Measurements from ENCODE around the gene ADAM15.
A peak's percentile ranks its signal among the peaks of the same experiment; 100 is the strongest.

ADAM15 gene

GRCh38 chr1:155061381-155062150, 10.4 kb downstream of the ADAM15 start:
- peaks cover 25% of the 10 kb centered on the region for H3K36me3 ChIP-seq (ENCODE audit: control insufficient read depth, low read length)
- peaks cover 4% of the 10 kb centered on the region; the same call in 1 of the 2 replicates for H3F3A ChIP-seq (ENCODE audit: control insufficient read depth, insufficient read depth)
- peak overlapping the region; percentile 95 for H3K4me3 ChIP-seq (ENCODE audit: low read length)
- no peak overlapping the region for H3K27ac ChIP-seq (ENCODE audit: low read depth, low read length)
- H3K27me3 ChIP-seq (ENCODE audit: control insufficient read depth, low read length) = no peaks in the 10 kb centered on the region
- peaks cover 10% of the 10 kb centered on the region; the same call in 1 of the 2 replicates for H4K20me1 ChIP-seq (ENCODE audit: control insufficient read depth, insufficient read depth, low read depth, low read length)
- peaks cover 36% of the 10 kb centered on the region for H3K4me1 ChIP-seq (ENCODE audit: control insufficient read depth, low read length)
- H3K9me3 ChIP-seq (ENCODE audit: control insufficient read depth, insufficient read depth, low read length) = no peaks in the 10 kb centered on the region
- peaks cover 16% of the 10 kb centered on the region for H3K79me2 ChIP-seq (ENCODE audit: control insufficient read depth, low read length)
- peak overlapping the region; percentile 95 for H3K4me2 ChIP-seq (ENCODE audit: low read length)
- H3K9me2 ChIP-seq (replicated peaks; ENCODE audit: control insufficient read depth, low read length) = no peaks in the 10 kb centered on the region
- TF ChIP-seq EZH2phosphoT487 (IDR thresholded peaks at IDR 0.05; ENCODE audit: borderline replicate concordance, low read length) (no peak), CTCF (IDR thresholded peaks at IDR 0.05; ENCODE audit: low read depth, low read length, poor library complexity, severe bottlenecking) (peak; percentile 96)

GRCh38 chr1:155062151-155062686, 11.1 kb downstream of the ADAM15 start:
- Histone ChIP-seq H3K9me3 (ENCODE audit: control insufficient read depth, insufficient read depth, low read length) (no peaks in the 10 kb centered on the region), H3K79me2 (ENCODE audit: control insufficient read depth, low read length) (peaks cover 19% of the 10 kb centered on the region), H3K27me3 (ENCODE audit: control insufficient read depth, low read length) (no peaks in the 10 kb centered on the region), H4K20me1 (ENCODE audit: control insufficient read depth, insufficient read depth, low read depth, low read length) (peaks cover 10% of the 10 kb centered on the region; the same call in 1 of the 2 replicates), H3F3A (ENCODE audit: control insufficient read depth, insufficient read depth) (peaks cover 4% of the 10 kb centered on the region; the same call in 1 of the 2 replicates), H3K27ac (ENCODE audit: low read depth, low read length) (no peak overlapping the region), H3K36me3 (ENCODE audit: control insufficient read depth, low read length) (peaks cover 30% of the 10 kb centered on the region), H3K4me2 (ENCODE audit: low read length) (peak overlapping the region; percentile 95), H3K9me2 (replicated peaks; ENCODE audit: control insufficient read depth, low read length) (no peaks in the 10 kb centered on the region), H3K4me3 (ENCODE audit: low read length) (peak overlapping the region; percentile 95), H3K4me1 (ENCODE audit: control insufficient read depth, low read length) (peaks cover 43% of the 10 kb centered on the region)
- TF ChIP-seq EZH2phosphoT487 (IDR thresholded peaks at IDR 0.05; ENCODE audit: borderline replicate concordance, low read length) (no peak), CTCF (IDR thresholded peaks at IDR 0.05; ENCODE audit: low read depth, low read length, poor library complexity, severe bottlenecking) (no peak)

GRCh38 chr1:155062702-155063411, 11.7 kb downstream of the ADAM15 start:
- peaks cover 46% of the 10 kb centered on the region for H3K4me1 ChIP-seq (ENCODE audit: control insufficient read depth, low read length)
- H3K27ac ChIP-seq (ENCODE audit: low read depth, low read length) = no peak overlapping the region
- no peaks in the 10 kb centered on the region for H3K9me3 ChIP-seq (ENCODE audit: control insufficient read depth, insufficient read depth, low read length)
- peak overlapping the region; percentile 95 for H3K4me3 ChIP-seq (ENCODE audit: low read length)
- H3K79me2 ChIP-seq (ENCODE audit: control insufficient read depth, low read length) = peaks cover 19% of the 10 kb centered on the region
- no peaks in the 10 kb centered on the region for H3K9me2 ChIP-seq (replicated peaks; ENCODE audit: control insufficient read depth, low read length)
- peak overlapping the region; percentile 95 for H3K4me2 ChIP-seq (ENCODE audit: low read length)
- H3K36me3 ChIP-seq (ENCODE audit: control insufficient read depth, low read length) = peaks cover 28% of the 10 kb centered on the region
- no peaks in the 10 kb centered on the region for H3K27me3 ChIP-seq (ENCODE audit: control insufficient read depth, low read length)
- peaks cover 10% of the 10 kb centered on the region; the same call in 1 of the 2 replicates for H4K20me1 ChIP-seq (ENCODE audit: control insufficient read depth, insufficient read depth, low read depth, low read length)
- no peak for TF ChIP-seq EZH2phosphoT487 (IDR thresholded peaks at IDR 0.05; ENCODE audit: borderline replicate concordance, low read length)
- TF ChIP-seq CTCF (IDR thresholded peaks at IDR 0.05; ENCODE audit: low read depth, low read length, poor library complexity, severe bottlenecking) = peak; percentile 79
- peaks cover 4% of the 10 kb centered on the region; the same call in 1 of the 2 replicates for H3F3A ChIP-seq (ENCODE audit: control insufficient read depth, insufficient read depth)

All from DOHH2 (cell line).